Dermis microvascular lymphatic vessel endothelial cell (primary cell): ENCODE results near the gene CT45A7. TPM values are rescaled to one million over a fixed set of nuclear protein-coding genes. Genes with fewer than 3 reads are reported as not detected.
"Not testable (repeated sequence)": the region's sequence is repeated elsewhere in the genome, so short reads cannot be mapped to it uniquely, and the experiment has no call there.

ENCODE experiments used
- DNase-seq, 2 donors: peaks; one replicate each; pipeline versions ENCODE4 v3.0.0 to v3.0.0-alpha.2; 2010; ENCODE audit warnings: low read depth in 2 of 2
- total RNA-seq: library from RNA; depleted of rRNA; stranded (reverse); fragments of >200 nt; gene quantifications from 2 replicates; pipeline ENCODE4 v1.2.1, GENCODE V29; 2014

Gene CT45A7, protein sequence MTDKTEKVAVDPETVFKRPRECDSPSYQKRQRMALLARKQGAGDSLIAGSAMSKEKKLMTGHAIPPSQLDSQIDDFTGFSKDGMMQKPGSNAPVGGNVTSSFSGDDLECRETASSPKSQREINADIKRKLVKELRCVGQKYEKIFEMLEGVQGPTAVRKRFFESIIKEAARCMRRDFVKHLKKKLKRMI
- not detected in 2 replicates for total RNA-seq

DNA sequence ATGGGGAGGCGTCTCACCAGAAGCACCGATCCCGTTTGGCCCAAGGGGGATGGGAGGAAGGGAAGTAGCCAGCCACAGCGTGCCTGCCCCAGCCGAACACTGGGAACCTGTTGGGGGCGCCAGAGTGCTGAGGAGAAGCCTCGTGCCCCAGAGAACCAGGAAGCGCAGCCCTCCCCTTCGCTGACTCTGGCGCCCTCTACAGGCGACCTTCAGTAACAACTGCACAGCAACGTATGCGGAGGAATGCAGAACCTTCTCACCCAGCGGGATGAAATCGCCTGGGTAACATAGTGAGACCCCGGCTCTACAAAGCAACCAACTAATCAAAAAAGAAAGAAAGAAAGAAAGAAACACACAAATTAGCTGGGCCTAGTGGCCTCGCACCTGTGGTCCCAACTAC lies at the start of gene CT45A7:
TSS of gene CT45A7 (minus strand) at position 101 of the 400 bp plus-strand sequence. CDS start 3,747 bp downstream, outside the sequence.
- not testable (repeated sequence) for DNase-seq

DNA sequence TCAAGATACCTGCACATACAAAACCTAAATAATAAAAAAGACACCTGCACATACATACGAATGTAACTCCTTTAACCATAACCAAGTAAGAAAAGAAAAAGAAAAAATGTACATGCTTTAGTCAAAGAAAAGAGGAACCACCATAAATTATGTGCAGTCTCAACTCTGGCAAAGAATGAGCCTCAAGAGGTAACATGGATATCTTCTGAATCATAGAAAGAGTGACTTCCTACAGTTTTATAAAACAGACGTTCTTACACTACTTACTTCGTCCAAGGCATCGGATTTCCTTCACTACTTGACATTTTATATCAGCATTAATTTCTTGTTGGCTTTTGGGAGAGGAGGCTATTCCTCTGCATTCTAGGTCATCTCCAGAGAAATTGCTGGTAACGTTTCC lies 45.7 kb upstream of the CT45A7 start:
- not testable (repeated sequence) for DNase-seq

DNA sequence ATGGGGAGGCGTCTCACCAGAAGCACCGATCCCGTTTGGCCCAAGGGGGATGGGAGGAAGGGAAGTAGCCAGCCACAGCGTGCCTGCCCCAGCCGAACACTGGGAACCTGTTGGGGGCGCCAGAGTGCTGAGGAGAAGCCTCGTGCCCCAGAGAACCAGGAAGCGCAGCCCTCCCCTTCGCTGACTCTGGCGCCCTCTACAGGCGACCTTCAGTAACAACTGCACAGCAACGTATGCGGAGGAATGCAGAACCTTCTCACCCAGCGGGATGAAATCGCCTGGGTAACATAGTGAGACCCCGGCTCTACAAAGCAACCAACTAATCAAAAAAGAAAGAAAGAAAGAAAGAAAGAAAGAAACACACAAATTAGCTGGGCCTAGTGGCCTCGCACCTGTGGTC lies 34.6 kb upstream of the CT45A7 start, which contains the start of gene CT45A9:
TSS of gene CT45A9 (minus strand) at position 101 of the 400 bp plus-strand sequence. CDS start 3,751 bp downstream, outside the sequence.
- DNase-seq: not testable (repeated sequence)

DNA sequence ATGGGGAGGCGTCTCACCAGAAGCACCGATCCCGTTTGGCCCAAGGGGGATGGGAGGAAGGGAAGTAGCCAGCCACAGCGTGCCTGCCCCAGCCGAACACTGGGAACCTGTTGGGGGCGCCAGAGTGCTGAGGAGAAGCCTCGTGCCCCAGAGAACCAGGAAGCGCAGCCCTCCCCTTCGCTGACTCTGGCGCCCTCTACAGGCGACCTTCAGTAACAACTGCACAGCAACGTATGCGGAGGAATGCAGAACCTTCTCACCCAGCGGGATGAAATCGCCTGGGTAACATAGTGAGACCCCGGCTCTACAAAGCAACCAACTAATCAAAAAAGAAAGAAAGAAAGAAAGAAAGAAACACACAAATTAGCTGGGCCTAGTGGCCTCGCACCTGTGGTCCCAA lies 17.4 kb upstream of the CT45A7 start, which contains the start of gene CT45A8:
TSS of gene CT45A8 (minus strand) at position 101 of the 400 bp plus-strand sequence. CDS start 3,755 bp downstream, outside the sequence.
- DNase-seq: not testable (repeated sequence)

DNA sequence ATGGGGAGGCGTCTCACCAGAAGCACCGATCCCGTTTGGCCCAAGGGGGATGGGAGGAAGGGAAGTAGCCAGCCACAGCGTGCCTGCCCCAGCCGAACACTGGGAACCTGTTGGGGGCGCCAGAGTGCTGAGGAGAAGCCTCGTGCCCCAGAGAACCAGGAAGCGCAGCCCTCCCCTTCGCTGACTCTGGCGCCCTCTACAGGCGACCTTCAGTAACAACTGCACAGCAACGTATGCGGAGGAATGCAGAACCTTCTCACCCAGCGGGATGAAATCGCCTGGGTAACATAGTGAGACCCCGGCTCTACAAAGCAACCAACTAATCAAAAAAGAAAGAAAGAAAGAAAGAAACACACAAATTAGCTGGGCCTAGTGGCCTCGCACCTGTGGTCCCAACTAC lies 17.2 kb downstream of the CT45A7 start, which contains the start of gene CT45A2:
TSS of gene CT45A2 (minus strand) at position 101 of the 400 bp plus-strand sequence. CDS start 3,747 bp downstream, outside the sequence.
- DNase-seq: not testable (repeated sequence)

DNA sequence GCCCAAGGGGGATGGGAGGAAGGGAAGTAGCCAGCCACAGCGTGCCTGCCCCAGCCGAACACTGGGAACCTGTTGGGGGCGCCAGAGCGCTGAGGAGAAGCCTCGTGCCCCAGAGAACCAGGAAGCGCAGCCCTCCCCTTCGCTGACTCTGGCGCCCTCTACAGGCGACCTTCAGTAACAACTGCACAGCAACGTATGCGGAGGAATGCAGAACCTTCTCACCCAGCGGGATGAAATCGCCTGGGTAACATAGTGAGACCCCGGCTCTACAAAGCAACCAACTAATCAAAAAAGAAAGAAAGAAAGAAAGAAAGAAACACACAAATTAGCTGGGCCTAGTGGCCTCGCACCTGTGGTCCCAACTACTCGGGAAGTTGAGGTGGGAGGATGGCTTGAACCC lies 34.4 kb downstream of the CT45A7 start, which contains the start of gene CT45A6:
TSS of gene CT45A6 (minus strand) at position 101 of the 400 bp plus-strand sequence. CDS start 3,794 bp downstream, outside the sequence.
- DNase-seq: not testable (repeated sequence)

DNA sequence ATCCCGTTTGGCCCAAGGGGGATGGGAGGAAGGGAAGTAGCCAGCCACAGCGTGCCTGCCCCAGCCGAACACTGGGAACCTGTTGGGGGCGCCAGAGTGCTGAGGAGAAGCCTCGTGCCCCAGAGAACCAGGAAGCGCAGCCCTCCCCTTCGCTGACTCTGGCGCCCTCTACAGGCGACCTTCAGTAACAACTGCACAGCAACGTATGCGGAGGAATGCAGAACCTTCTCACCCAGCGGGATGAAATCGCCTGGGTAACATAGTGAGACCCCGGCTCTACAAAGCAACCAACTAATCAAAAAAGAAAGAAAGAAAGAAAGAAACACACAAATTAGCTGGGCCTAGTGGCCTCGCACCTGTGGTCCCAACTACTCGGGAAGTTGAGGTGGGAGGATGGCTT lies 51.7 kb downstream of the CT45A7 start, which contains the start of gene CT45A5:
TSS of gene CT45A5 (minus strand) at position 101 of the 400 bp plus-strand sequence. CDS start 3,774 bp downstream, outside the sequence.
- not testable (repeated sequence) for DNase-seq

Other genes with a start within 250 kb of the CT45A7 start
- not detected in 2 replicates for gene CT45A1, start 123.6 kb downstream of the CT45A7 start, total RNA-seq
- not detected in 2 replicates for gene CT45A3, start 69.1 kb downstream of the CT45A7 start, total RNA-seq
- not detected in 2 replicates for gene CT45A5, start 51.8 kb downstream of the CT45A7 start, total RNA-seq
- not detected in 2 replicates for gene CT45A6, start 34.5 kb downstream of the CT45A7 start, total RNA-seq
- gene CT45A2, start 17.3 kb downstream of the CT45A7 start, total RNA-seq: not detected in 2 replicates
- not detected in 2 replicates for gene CT45A8, start 17.3 kb upstream of the CT45A7 start, total RNA-seq
- gene CT45A9, start 34.5 kb upstream of the CT45A7 start, total RNA-seq: not detected in 2 replicates
- gene CT45A10, start 56.2 kb upstream of the CT45A7 start, total RNA-seq: not detected in 2 replicates
- not detected in 2 replicates for gene SAGE1, start 56.4 kb upstream of the CT45A7 start, total RNA-seq
- 5.4 and 6.3 TPM in 2 replicates for gene MMGT1, start 136.7 kb upstream of the CT45A7 start, total RNA-seq
- 16.3 and 16.6 TPM in 2 replicates for gene SLC9A6, start 148.2 kb upstream of the CT45A7 start, total RNA-seq